Stomach (tissue), 9 donors: ENCODE data around the gene LONP1. TPM values are rescaled to one million over a fixed set of nuclear protein-coding genes. Genes with fewer than 3 reads are reported as not detected.
A peak's percentile ranks its signal among the peaks of the same experiment; 100 is the strongest.

Experiments
- DNase-seq, 2 donors: peaks; one replicate each; pipeline versions ENCODE4 v3.0.0 to v3.0.0-alpha.2; 2013 to 2019
- H3K27ac ChIP-seq, 5 donors: fragments of 200-600 bp in 4 of 5; sonication (generic) in 4 of 5; one replicate each; pipeline ENCODE4 v1.5.1; 2013 to 2019; ENCODE audit warnings: mild to moderate bottlenecking in 1 of 5, moderate library complexity in 1 of 5
- H3K27me3 ChIP-seq, 3 donors: fragments of 200-600 bp; sonication (generic); one replicate each; pipeline ENCODE4 v1.5.1; 2017 to 2019; ENCODE audit warnings: mixed run types in 1 of 3
- H3K36me3 ChIP-seq, 4 donors: fragments of 200-600 bp; sonication (generic); 1 replicate in 3 of 4; 2 replicates in 1 of 4; pipeline ENCODE4 v1.5.1; 2016 to 2019
- H3K4me1 ChIP-seq, 4 donors: fragments of 200-600 bp; sonication (generic); one replicate each; pipeline ENCODE4 v1.5.1; 2016 to 2019
- H3K4me3 ChIP-seq, 4 donors: fragments of 200-600 bp; sonication (generic) in 3 of 4; one replicate each; pipeline ENCODE4 v1.5.1; 2016 to 2019; ENCODE audit warnings: mild to moderate bottlenecking in 1 of 4
- H3K9me3 ChIP-seq, 4 donors: fragments of 200-600 bp; sonication (generic); one replicate each; pipeline ENCODE4 v1.5.1; 2016 to 2019
- CTCF ChIP-seq, 7 experiments: fragments of 450-650 bp in 4 of 7; fragments of 200-600 bp in 3 of 7; sonication (generic) in 3 of 7; IDR thresholded peaks; one replicate each; pipeline ENCODE4 v1.5.1; 2016 to 2019; ENCODE audit warnings: antibody characterized with exemption in 7 of 7, control low read depth in 2 of 7, mild to moderate bottlenecking in 1 of 7
- EP300 ChIP-seq: sonication (generic); formaldehyde crosslinking; IDR thresholded peaks from one replicate; pipeline ENCODE4 v1.6.1; 2017; ENCODE audit warnings: antibody characterized with exemption
- POLR2A ChIP-seq, 4 donors: fragments of 450-650 bp; IDR thresholded peaks; one replicate each; pipeline ENCODE4 v1.6.1; 2016; ENCODE audit warnings: antibody characterized with exemption in 4 of 4, control low read depth in 2 of 4, mild to moderate bottlenecking in 1 of 4, moderate library complexity in 1 of 4
- POLR2AphosphoS5 ChIP-seq, 3 donors: sonication (generic); formaldehyde crosslinking; IDR thresholded peaks; one replicate each; pipeline ENCODE4 v1.6.1; 2016; ENCODE audit warnings: antibody characterized with exemption in 3 of 3
- WGBS, 5 donors: extraction: QIAGEN DNeasy Blood & Tissue Kit in 3 of 5; methylation state at CpG; one replicate each; pipeline versions ENCODE4 v1.1.5 to v1.1.7; 2013 to 2018; 5-methylcytosine and 5-hydroxymethylcytosine counted together
- intact Hi-C: fragments of 100-400 bp; cut with DNase I; formaldehyde crosslinking; loops from one replicate; pipeline ENCODE4 v1.15.1; 2023; ENCODE audit warnings: low total_unique reads
- polyA plus RNA-seq, 3 donors: library from polyadenylated mRNA; stranded (reverse); fragments of 200-250 nt; gene quantifications; one replicate each; pipeline ENCODE4 v1.2.3, GENCODE V29; 2013
- total RNA-seq, 5 donors: library from RNA; depleted of rRNA; stranded (reverse); fragments of >200 nt; gene quantifications; one replicate each; pipeline versions ENCODE4 v1.1.0 to v1.2.3, GENCODE V29; 2014 to 2016
- donor health status: healthy with polysubstance abuse.
- donor health status: Bipolar disorder and iron deficiency.
- donor health status: healthy.

Gene LONP1
- total and polyA plus RNA-seq, 8 donors: 8.8 to 169 (median 42.5) TPM

- H3K36me3 ChIP-seq: peaks cover 64 to 80% (median 79%) of the 10 kb centered on the region in 4 donors
- H3K27ac ChIP-seq: no peak overlapping the region
- H3K9me3 ChIP-seq: no peaks in the 10 kb centered on the region
- TF ChIP-seq POLR2A (IDR thresholded peaks at IDR 0.05) (no peak), CTCF (IDR thresholded peaks at IDR 0.05) (no peak), POLR2AphosphoS5 (IDR thresholded peaks at IDR 0.05) (no peak), EP300 (no peak)
- WGBS, 5 donors: 87 to 91% (median 89%) methylated on average over 35 to 45 of the region's 45 CpGs
- DNase-seq: no peak
- H3K4me1 ChIP-seq: peaks cover 21 to 46% (median 38%) of the 10 kb centered on the region in 4 donors
- H3K27me3 ChIP-seq: no peaks in the 10 kb centered on the region
- intact Hi-C loops: no loop called here
- no peak overlapping the region for H3K4me3 ChIP-seq
Observed at GRCh38 chr19:5694167-5694955, 25.6 kb downstream of the LONP1 start.

- 75 to 83% (median 80%) methylated on average over 29 to 39 of the region's 39 CpGs for WGBS, 5 donors
- no peak for TF ChIP-seq EP300
- peak in 1 of 3 donors; percentile 3 for TF ChIP-seq POLR2AphosphoS5 (IDR thresholded peaks at IDR 0.05)
- Histone ChIP-seq H3K27me3 (no peaks in the 10 kb centered on the region), H3K27ac (peak overlapping the region in 1 of 5 donors; percentile 93), H3K36me3 (peaks cover 55 to 71% (median 70%) of the 10 kb centered on the region in 4 donors), H3K4me3 (peak overlapping the region in 1 of 4 donors; percentile 11), H3K4me1 (peaks cover 21 to 48% (median 39%) of the 10 kb centered on the region in 4 donors), H3K9me3 (no peaks in the 10 kb centered on the region)
- DNase-seq: no peak
- intact Hi-C loops: no loop called here
Observed at GRCh38 chr19:5693195-5694166, 26.5 kb downstream of the LONP1 start.

- intact Hi-C loops: no loop called here
- Histone ChIP-seq H3K4me1 (peaks cover 21 to 50% (median 39%) of the 10 kb centered on the region in 4 donors), H3K36me3 (peaks cover 52 to 64% (median 63%) of the 10 kb centered on the region in 4 donors), H3K4me3 (peak overlapping the region in 1 of 4 donors; percentile 11), H3K27me3 (no peaks in the 10 kb centered on the region), H3K27ac (peak overlapping the region in 1 of 5 donors; percentile 93), H3K9me3 (no peaks in the 10 kb centered on the region)
- WGBS, 5 donors: 58 to 78% (median 76%) methylated on average over 3 to 7 of the region's 7 CpGs
- no peak for DNase-seq
- TF ChIP-seq EP300: no peak
- no peak for TF ChIP-seq CTCF (IDR thresholded peaks at IDR 0.05)
- no peak for TF ChIP-seq POLR2A (IDR thresholded peaks at IDR 0.05)
- TF ChIP-seq POLR2AphosphoS5 (IDR thresholded peaks at IDR 0.05): no peak
Observed at GRCh38 chr19:5692723-5693194, 27.2 kb downstream of the LONP1 start.

GRCh38 chr19:5691822-5692722 is 27.9 kb downstream of the LONP1 start:
- H3K36me3 ChIP-seq: peaks cover 52 to 57% (median 57%) of the 10 kb centered on the region in 4 donors
- DNase-seq: no peak
- peak overlapping the region; percentile 71 to 88 (median 78) for H3K4me3 ChIP-seq
- 40 to 59% (median 42%) methylated on average over 24 to 42 of the region's 42 CpGs for WGBS, 5 donors
- H3K27me3 ChIP-seq: no peaks in the 10 kb centered on the region
- H3K4me1 ChIP-seq: peaks cover 28 to 57% (median 44%) of the 10 kb centered on the region in 4 donors
- no peak for TF ChIP-seq POLR2AphosphoS5 (IDR thresholded peaks at IDR 0.05)
- no peaks in the 10 kb centered on the region for H3K9me3 ChIP-seq
- intact Hi-C loops: no loop called here
- peak overlapping the region; percentile 77 to 95 (median 93) for H3K27ac ChIP-seq
